ENCODE data around the gene ZC3HAV1L.

Gene ZC3HAV1L

GRCh38 chr7:139041378-139042085 is 5.7 kb upstream of the ZC3HAV1L start:
- ChIA-PET POLR2A (no interaction called here), CTCF (interaction anchor here (0.9 kb wide), 1 partner anchor 53 kb away, joined by 3 read pairs; no protein-coding TSS in a partner anchor)
- no peak for DNase-seq (ENCODE audit: extremely low spot score)
- TF ChIP-seq SP1 (IDR thresholded peaks at IDR 0.05) (no peak), HDGF (IDR thresholded peaks at IDR 0.05; ENCODE audit: borderline replicate concordance) (no peak)

- CTCF ChIA-PET: interaction anchor here (0.7 kb wide), 1 partner anchor 52 kb away, joined by 3 read pairs; no protein-coding TSS in a partner anchor
- no peak for DNase-seq (ENCODE audit: extremely low spot score)
- TF ChIP-seq ZNF384 (IDR thresholded peaks at IDR 0.05) (no peak), ARNT (IDR thresholded peaks at IDR 0.05) (no peak)
- POLR2A ChIA-PET: no interaction called here
Measured at GRCh38 chr7:139038691-139039090, 2.8 kb upstream of the ZC3HAV1L start.

GRCh38 chr7:139036901-139037300 is 1.1 kb upstream of the ZC3HAV1L start:
- DNase-seq (ENCODE audit: extremely low spot score): no peak
- POLR2A ChIA-PET: no interaction called here
- CTCF ChIA-PET: interaction anchor here (1.2 kb wide), 1 partner anchor 38 kb away, joined by 4 read pairs; no protein-coding TSS in a partner anchor
- TF ChIP-seq HDGF (IDR thresholded peaks at IDR 0.05; ENCODE audit: borderline replicate concordance) (no peak), SP1 (IDR thresholded peaks at IDR 0.05) (no peak), CTBP1 (IDR thresholded peaks at IDR 0.05; ENCODE audit: borderline replicate concordance) (no peak), NFRKB (IDR thresholded peaks at IDR 0.05) (no peak), TARDBP (IDR thresholded peaks at IDR 0.05) (no peak), FOXA1 (IDR thresholded peaks at IDR 0.05) (no peak), FOXM1 (IDR thresholded peaks at IDR 0.05; ENCODE audit: borderline replicate concordance) (no peak)

- TF ChIP-seq NFRKB (IDR thresholded peaks at IDR 0.05) (no peak), TARDBP (IDR thresholded peaks at IDR 0.05) (no peak), SUZ12 (IDR thresholded peaks at IDR 0.05) (no peak), ZNF384 (IDR thresholded peaks at IDR 0.05) (no peak), ARNT (IDR thresholded peaks at IDR 0.05) (no peak), BHLHE40 (IDR thresholded peaks at IDR 0.05; ENCODE audit: borderline replicate concordance) (no peak), CTBP1 (IDR thresholded peaks at IDR 0.05; ENCODE audit: borderline replicate concordance) (no peak), PKNOX1 (IDR thresholded peaks at IDR 0.05) (no peak), HDGF (IDR thresholded peaks at IDR 0.05; ENCODE audit: borderline replicate concordance) (no peak), LEF1 (IDR thresholded peaks at IDR 0.05; ENCODE audit: borderline replicate concordance) (no peak), ELF4 (IDR thresholded peaks at IDR 0.05) (no peak), FOXM1 (IDR thresholded peaks at IDR 0.05; ENCODE audit: borderline replicate concordance) (no peak), FOXA1 (IDR thresholded peaks at IDR 0.05) (no peak)
- no peak for DNase-seq (ENCODE audit: extremely low spot score)
- POLR2A ChIA-PET: no interaction called here
- CTCF ChIA-PET: interaction anchor here (0.6 kb wide), 1 partner anchor 617 kb away, joined by 5 read pairs; no protein-coding TSS in a partner anchor
Measured at GRCh38 chr7:139034855-139035585, 822 bp downstream of the ZC3HAV1L start.

GRCh38 chr7:139034336-139034735 is 1.5 kb downstream of the ZC3HAV1L start:
- POLR2A ChIA-PET: no interaction called here
- CTCF ChIA-PET: no interaction called here
- no peak for TF ChIP-seq NFRKB (IDR thresholded peaks at IDR 0.05)
- TF ChIP-seq PKNOX1 (IDR thresholded peaks at IDR 0.05): no peak
- TF ChIP-seq CTBP1 (IDR thresholded peaks at IDR 0.05; ENCODE audit: borderline replicate concordance): no peak
- TF ChIP-seq ELF4 (IDR thresholded peaks at IDR 0.05): no peak
- TF ChIP-seq LEF1 (IDR thresholded peaks at IDR 0.05; ENCODE audit: borderline replicate concordance): no peak
- TF ChIP-seq FOXK2 (IDR thresholded peaks at IDR 0.05): no peak
- TF ChIP-seq ZNF384 (IDR thresholded peaks at IDR 0.05): no peak
- no peak for TF ChIP-seq L3MBTL2 (conservative IDR thresholded peaks at IDR 0.05)
- TF ChIP-seq ARNT (IDR thresholded peaks at IDR 0.05): no peak
- no peak for TF ChIP-seq BHLHE40 (IDR thresholded peaks at IDR 0.05; ENCODE audit: borderline replicate concordance)
- TF ChIP-seq FOXM1 (IDR thresholded peaks at IDR 0.05; ENCODE audit: borderline replicate concordance): no peak
- no peak for TF ChIP-seq SP1 (IDR thresholded peaks at IDR 0.05)
- no peak for TF ChIP-seq FOXA1 (IDR thresholded peaks at IDR 0.05)
- no peak for TF ChIP-seq TARDBP (IDR thresholded peaks at IDR 0.05)
- no peak for TF ChIP-seq HDGF (IDR thresholded peaks at IDR 0.05; ENCODE audit: borderline replicate concordance)
- no peak for TF ChIP-seq SUZ12 (IDR thresholded peaks at IDR 0.05)
- no peak for DNase-seq (ENCODE audit: extremely low spot score)

GRCh38 chr7:139033346-139034114 is 2.3 kb downstream of the ZC3HAV1L start:
- no peak for DNase-seq (ENCODE audit: extremely low spot score)
- TF ChIP-seq TARDBP (IDR thresholded peaks at IDR 0.05): no peak
- TF ChIP-seq NFRKB (IDR thresholded peaks at IDR 0.05): no peak
- no peak for TF ChIP-seq SP1 (IDR thresholded peaks at IDR 0.05)
- no peak for TF ChIP-seq PKNOX1 (IDR thresholded peaks at IDR 0.05)
- no peak for TF ChIP-seq ARNT (IDR thresholded peaks at IDR 0.05)
- no peak for TF ChIP-seq FOXK2 (IDR thresholded peaks at IDR 0.05)
- TF ChIP-seq FOXM1 (IDR thresholded peaks at IDR 0.05; ENCODE audit: borderline replicate concordance): no peak
- no peak for TF ChIP-seq ELF4 (IDR thresholded peaks at IDR 0.05)
- TF ChIP-seq FOXA1 (IDR thresholded peaks at IDR 0.05): no peak
- TF ChIP-seq SUZ12 (IDR thresholded peaks at IDR 0.05): no peak
- no peak for TF ChIP-seq ZNF384 (IDR thresholded peaks at IDR 0.05)
- TF ChIP-seq BHLHE40 (IDR thresholded peaks at IDR 0.05; ENCODE audit: borderline replicate concordance): no peak
- no peak for TF ChIP-seq LEF1 (IDR thresholded peaks at IDR 0.05; ENCODE audit: borderline replicate concordance)
- TF ChIP-seq L3MBTL2 (conservative IDR thresholded peaks at IDR 0.05): no peak
- CTCF ChIA-PET: interaction anchor here (0.6 kb wide), 1 partner anchor 43 kb away, joined by 3 read pairs; no protein-coding TSS in a partner anchor
- POLR2A ChIA-PET: no interaction called here
